OCI-LY3 (cell line): ENCODE measurements around the gene HIBADH.

Source experiments
- CTCF ChIP-seq: fragments of 200-600, 300-600 bp; sonication (generic); IDR thresholded peaks from 2 replicates; pipeline ENCODE4 v1.5.1; 2014; ENCODE audit warnings: antibody characterized with exemption, low read length, low read depth
- EZH2phosphoT487 ChIP-seq: fragments of 200-600 bp; shearing (Covaris generic); IDR thresholded peaks from 2 replicates; pipeline ENCODE4 v1.6.1; 2018; ENCODE audit warnings: antibody characterized with exemption, mixed run types, low read depth

GRCh38 chr7:27680610-27681009 is 17.9 kb upstream of the HIBADH start:
- TF ChIP-seq CTCF (no peak), EZH2phosphoT487 (no peak)
